GM12878 (cell line): ENCODE measurements around the gene MYO3B.
"Not testable (repeated sequence)": the region's sequence is repeated elsewhere in the genome, so short reads cannot be mapped to it uniquely, and the experiment has no call there.

Source experiments
- NFYB ChIP-seq: IDR thresholded peaks from 2 replicates; pipeline ENCODE4 v1.6.1; 2011; ENCODE audit warnings: low read depth, mild to moderate bottlenecking, low read length, improper control_type of control experiment, moderate library complexity; ENCODE audit not compliant: insufficient read depth
- POLR2AphosphoS5 ChIP-seq: IDR thresholded peaks from 2 replicates; pipeline ENCODE4 v1.6.1; 2011; ENCODE audit warnings: mild to moderate bottlenecking, low read length, inconsistent platforms
- SMC3 ChIP-seq: IDR thresholded peaks from 2 replicates; pipeline ENCODE4 v1.6.1; 2011; ENCODE audit warnings: low read length, improper control_type of control experiment, borderline replicate concordance

GRCh38 chr2:170472498-170472897, 294.6 kb downstream of the MYO3B start:
- TF ChIP-seq NFYB, SMC3, POLR2AphosphoS5: not testable (repeated sequence)
